HT1080 (cell line): ENCODE data around the gene SH3D21. TPM values are rescaled to one million over a fixed set of nuclear protein-coding genes. Genes with fewer than 3 reads are reported as not detected.
A peak's percentile ranks its signal among the peaks of the same experiment; 100 is the strongest.

Source experiments
- DNase-seq: peaks from one replicate; pipeline ENCODE4 v3.0.0-alpha.2; 2015; ENCODE audit warnings: low read depth
- total RNA-seq: library from RNA; depleted of rRNA; stranded (reverse); fragments of >200 nt; shearing (Covaris generic); gene quantifications from 2 replicates; pipeline ENCODE4 v1.2.3, GENCODE V29; 2014

SH3D21 gene
- total RNA-seq, 1 experiment from 2014 or later, result 0.88 TPM

DNA sequence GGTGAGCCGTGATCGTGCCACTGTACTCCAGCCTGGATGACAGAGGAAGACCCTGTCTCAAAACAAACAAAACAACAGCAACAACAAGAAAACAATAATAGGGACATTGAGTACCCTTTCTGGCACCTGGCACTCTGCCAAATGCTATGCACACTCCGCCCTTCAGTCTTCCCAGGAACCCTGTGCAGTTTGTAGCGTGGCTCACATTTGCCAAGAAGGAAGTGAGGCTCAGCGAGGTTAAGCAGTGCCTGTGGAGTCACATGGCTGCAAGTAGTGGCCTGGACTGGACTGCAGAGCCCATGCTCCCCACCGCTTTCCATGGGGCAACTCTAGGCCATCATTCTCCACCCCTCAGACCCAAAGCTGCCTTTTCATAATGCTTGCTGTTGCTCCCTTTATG lies 22.5 kb downstream of the SH3D21 start:
- no peak for DNase-seq

DNA sequence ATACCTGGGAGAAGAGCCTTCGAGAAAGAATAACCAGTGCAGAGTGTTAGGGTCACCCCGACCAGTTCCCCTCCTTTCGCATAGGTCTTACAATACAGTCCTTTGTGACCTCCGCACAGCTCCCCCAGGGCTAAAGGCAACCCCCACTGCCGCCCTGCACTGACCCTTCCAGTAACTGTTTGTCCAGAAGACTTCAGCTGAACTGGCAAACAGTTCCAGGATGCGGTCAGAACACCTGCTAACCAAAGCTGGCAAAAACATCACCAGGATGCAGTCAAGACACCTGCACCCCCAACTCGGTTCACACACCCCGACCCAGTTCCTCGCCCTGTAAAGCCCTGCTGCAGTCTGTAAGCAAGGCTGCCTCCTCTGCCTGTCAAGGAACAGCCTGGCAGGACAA lies 23.6 kb downstream of the SH3D21 start:
- DNase-seq, result no peak

DNA sequence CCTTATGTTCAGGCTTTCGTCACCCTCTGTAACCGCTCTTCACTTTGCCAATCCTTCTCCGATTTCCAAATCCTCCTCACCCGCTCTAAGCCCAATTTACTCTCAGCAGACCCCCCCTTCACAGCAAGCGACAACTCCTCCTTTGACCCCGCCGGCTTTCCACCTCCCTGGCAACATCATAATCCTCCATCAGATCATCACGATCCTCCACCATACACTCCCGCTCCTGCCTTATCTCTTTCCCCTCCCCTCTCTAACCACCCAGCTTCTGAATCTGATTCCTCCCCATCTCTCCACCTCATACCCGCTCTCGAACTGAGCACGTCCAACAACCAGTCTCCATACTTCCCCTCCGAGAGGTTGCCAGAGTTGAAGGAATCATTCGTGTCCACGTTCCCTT lies 24.8 kb downstream of the SH3D21 start:
- no peak for DNase-seq

DNA sequence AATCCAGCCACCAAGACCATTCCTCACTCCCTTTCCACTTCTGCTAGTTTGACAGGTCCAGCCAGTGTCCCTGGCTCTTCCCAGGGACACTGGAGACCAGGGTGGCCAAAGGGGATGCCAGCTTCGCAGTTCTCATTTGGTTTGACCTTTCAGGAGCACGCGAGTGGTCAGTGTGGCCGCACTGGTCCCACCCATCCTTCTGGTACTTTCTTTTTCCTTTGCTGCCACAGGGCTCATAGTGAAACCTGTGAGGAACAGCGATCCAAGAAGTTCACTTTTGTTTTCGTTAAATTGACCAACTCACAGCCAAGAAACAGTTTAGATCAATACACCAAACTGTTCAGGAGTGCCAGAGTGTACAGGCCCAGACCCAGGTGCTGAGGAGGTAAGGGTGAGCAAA lies 31.7 kb downstream of the SH3D21 start:
- no peak for DNase-seq

DNA sequence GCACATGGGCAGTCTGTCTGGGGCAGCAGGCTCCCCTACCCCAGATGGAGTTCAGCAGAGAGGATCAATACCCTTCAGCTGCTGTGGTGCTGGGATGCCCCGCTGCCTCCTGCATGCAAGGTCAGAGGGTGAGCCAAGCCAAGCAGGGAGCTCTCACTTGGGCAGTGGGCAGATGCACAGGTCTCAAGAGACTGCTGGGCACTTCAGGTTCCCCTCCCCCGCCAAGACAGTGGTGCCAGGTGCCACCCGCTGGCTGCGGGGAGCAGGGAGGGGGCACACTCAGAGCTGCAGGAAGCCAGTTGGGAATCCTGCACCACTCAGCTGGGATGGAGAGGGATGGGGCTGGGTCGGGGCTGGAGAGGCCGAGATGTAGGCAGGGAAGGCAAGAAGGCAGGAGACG lies 33.0 kb downstream of the SH3D21 start:
- no peak for DNase-seq

DNA sequence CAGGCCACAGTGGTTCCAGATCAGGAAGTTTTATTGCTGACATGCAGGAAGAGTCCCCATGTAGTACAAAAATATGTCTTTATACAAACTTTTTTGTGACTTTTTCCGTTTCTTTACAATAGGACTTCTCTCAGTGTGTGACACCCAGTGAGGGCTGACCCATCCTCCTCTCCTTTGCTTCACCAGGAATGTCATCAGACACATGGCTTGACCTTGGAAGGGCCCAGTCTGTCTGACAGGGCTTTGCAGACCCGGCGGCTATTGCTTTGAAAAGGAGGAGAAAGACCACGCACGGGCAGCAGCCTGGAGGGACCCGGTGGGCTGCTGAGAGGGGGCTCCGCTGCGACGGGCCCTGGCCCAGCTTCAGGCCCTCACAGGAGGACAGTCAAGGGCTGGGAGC lies 33.4 kb downstream of the SH3D21 start:
- no peak for DNase-seq

DNA sequence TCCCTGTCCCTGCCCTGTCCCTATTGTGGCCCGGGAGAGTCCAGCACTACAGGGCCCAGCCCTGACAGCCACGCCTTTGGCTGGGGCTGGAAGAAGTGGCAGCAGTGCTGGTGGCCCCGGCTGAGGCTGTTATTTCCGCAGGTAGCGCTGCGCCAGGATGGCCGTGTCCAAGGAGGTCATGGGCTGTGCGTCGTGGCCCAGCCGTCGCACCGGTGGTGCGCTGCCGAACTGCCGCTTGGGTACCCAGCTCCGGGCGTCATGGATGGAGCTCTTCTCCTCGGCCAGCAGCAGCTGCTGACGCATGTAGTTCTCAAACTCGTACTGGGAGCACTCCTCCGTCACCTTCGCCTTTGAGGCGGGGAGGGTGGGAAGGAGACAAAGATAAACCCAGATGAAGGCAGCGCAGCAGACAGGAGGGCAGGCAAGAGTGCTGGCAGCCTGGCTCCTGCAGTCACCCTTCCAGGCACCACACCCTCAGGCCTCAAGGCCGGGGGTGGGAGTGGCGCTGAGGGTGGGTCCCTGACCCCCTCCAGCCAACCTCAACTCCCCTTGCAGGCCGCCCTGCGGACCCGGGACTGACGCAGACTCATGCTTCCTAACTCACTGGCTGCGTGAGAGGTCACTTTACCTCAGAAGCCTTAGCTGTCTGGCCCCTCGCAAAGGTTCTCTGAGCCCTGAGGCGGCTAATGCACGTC lies 35.6 kb downstream of the SH3D21 start:
- DNase-seq, result no peak

DNA sequence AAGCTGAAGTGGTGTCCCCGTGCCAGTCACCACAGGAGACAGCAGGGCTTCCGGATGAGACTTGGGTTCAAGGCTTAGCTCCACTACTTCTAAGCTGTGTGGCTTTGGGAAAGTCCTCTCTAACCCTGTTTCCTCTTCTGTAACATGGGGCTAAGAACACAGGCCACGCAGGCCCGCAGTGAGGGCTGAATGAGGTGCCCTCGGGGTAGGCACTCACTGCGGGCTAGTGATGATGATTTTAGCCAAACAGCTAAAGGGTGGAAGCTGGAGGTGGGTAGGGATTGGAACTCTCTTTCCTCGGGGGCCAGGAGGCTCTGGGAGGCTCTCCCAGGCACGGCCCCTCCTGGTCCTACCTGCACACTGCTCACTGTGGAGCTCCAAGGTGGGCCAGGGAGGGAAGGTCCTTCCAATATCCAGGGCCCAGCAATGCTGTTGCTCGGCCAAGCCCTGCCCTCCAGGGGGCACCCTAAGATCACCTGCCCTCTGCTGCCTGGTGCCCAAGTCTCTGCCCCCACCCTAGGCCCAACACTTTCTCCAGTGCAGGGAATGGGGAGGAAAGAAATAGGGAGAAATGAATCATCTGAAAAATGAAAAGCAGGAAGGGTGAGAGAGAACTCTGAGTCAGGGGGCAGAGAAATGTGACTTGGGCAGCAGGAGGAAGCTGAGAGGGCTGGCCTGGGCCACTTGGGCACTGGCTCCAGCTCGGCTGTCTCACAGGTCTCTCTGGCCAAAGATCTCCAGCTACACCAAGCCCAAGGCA lies 36.4 kb downstream of the SH3D21 start:
- peak; percentile 96 for DNase-seq

DNA sequence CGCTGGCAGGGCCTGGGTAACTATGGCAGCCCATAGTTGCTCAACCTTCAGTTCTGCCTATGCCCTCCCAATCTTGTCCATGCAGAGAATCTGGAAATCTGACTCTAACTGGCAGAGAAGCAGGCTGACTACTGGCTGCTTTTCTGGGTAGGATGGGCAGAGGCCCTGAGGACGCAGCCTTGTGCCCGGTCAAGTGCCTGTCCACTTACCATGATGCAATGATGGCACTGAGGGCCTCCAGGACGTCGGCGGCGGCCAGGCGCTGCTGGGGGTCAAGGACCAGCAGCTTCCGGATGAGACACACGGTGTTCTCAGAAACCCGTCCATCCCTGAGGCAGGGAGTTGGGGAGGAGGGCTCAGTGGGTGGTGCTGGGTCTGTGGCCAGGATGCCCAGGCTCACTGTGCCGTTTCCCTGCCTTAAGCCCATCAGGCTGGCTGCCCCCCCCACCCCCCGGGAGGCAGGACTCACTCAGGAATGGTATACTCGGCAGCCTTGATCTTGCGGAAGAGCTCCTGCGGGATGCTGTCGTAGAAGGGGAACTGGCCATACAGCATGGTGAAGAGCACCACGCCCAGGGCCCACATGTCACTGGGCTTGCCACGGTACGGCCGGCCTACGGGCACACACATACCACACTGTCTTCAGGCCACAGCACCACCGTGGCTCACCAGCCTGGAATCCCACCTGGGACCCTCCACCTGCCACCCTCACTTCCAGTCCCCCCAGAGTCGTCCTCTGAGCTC lies 37.7 kb downstream of the SH3D21 start:
- no peak for DNase-seq

DNA sequence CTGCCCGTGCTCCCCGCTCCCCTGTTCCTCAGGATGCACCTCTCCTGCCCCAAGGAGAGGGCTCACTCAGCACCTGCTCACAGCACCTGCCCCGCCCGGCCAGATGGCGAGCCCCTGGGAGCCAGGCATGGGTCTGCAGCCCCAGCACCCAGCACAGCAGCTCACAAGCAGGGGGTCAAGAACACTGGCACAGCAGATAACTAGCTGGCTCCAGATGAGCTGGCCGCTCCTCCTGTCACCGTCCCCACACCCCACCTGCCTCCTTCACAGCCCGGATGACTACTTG lies 38.2 kb downstream of the SH3D21 start:
- no peak for DNase-seq

DNA sequence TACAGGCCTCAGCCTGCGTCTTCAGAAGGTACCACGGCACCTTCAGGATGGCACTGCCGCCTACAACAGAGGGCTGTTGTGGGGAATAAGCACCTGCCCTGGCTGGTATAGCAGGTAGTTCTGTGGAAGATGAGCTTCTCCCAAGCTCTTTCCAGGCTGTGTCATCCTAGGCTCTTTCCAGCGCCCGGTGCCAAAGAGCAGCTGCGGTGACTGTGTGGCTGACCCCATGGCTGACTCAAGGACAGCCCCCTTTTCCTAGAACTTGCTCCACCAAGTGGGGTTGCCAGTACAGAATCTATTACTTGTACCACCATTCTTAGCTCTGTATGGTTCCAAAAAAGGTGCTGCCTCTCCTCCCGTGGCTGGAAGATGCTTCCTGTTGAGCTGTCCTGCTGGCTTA lies 39.2 kb downstream of the SH3D21 start:
- no peak for DNase-seq

DNA sequence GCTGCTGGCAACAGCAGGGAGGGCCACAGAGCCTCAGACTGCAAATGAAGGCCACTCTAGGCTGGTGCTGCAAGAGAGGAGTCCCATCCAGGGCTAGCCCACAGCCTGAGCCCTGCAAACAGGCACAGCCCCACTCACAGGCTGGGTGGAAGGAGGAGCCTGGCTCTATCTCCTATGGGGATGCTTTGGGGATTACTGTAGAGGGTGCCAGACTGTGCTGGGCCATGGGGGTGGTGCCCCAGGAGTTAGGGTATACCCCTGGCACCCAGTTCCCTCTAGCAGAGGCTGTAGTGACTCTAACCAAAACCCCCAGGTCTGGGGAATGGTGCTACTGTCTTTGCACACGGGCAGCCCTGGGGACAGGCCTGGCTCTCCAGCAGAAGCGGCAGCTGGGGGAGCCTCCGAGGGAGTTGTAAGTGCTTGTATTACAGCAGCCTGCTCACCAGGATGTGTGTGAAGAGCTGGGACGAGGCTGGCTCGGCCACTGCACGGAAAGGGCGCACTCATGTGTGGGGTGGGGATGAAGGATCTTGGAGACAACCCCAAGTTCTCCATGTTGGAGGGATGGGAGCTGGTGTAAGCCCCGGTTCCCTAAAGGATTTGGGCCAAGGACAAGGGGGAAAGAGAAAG lies 40.7 kb downstream of the SH3D21 start:
- DNase-seq, result no peak

DNA sequence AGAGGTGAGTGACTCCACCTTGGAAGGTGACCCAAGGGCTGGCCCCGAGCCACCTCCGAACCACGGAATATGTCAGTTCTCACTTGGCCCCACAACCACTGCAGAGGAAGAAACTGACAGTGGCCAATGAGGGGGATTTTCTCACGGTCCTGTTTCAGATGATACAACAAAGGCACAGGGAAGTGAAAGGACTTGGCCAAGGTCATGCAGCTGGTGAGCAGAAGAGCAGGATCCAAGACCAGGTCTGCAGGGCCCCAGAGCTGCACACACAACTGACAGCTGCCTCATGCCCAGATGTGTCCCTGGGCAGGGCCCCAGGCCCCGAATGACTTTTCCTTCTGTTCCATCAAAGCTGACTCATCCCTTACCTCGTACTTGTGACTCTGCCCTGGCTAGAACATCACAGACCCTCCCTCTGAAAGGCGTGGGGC lies 43.1 kb downstream of the SH3D21 start:
- peak; percentile 85 for DNase-seq

DNA sequence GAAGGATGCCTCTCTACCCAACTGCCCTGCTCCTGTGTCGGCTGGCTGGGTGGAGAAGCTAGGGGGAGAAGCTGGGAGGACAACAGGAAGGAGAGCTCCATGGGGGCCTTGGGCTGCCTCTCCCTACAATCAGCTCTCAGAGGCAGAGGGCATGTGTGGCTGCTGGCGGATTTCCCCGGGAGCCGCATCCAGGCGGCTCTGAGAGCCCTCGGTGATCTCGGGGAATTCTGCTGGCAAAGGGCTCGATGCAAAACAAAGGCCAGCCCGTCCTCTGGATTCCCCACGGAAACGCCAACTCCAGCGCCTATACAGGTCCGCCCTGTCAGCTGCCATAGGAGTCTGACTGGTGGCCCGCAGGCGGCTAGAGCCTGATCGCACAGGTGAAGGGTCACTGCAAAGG lies 43.7 kb downstream of the SH3D21 start:
- peak; percentile 29 for DNase-seq

DNA sequence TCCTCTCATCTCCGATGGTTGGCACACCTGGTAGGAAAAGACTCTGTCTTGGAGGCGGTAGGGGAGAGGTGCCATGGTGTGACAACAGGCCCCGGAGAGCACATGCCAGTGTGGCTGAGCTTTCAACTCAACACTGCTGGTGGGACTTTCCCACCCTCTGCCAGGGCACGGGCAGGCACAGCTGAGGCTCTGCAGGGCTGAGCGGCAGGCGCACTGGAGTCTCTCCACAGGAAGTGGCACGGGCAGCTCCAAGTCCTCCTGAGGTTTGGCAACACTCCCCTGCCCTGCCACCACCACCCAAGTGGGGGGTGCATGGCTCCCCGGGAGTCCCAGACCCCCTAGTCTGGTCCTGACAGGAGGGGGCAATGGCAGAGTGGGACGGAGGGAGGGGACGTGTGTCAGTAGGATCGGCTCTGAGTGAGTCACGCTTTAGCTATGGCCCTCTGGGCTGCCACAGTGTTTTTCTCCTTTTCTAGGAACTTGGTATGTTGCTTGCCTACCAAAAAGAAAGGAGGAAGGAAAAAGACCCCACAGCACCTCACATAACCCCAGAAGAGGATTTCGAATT lies 44.6 kb downstream of the SH3D21 start:
- DNase-seq, result peak; percentile 93

DNA sequence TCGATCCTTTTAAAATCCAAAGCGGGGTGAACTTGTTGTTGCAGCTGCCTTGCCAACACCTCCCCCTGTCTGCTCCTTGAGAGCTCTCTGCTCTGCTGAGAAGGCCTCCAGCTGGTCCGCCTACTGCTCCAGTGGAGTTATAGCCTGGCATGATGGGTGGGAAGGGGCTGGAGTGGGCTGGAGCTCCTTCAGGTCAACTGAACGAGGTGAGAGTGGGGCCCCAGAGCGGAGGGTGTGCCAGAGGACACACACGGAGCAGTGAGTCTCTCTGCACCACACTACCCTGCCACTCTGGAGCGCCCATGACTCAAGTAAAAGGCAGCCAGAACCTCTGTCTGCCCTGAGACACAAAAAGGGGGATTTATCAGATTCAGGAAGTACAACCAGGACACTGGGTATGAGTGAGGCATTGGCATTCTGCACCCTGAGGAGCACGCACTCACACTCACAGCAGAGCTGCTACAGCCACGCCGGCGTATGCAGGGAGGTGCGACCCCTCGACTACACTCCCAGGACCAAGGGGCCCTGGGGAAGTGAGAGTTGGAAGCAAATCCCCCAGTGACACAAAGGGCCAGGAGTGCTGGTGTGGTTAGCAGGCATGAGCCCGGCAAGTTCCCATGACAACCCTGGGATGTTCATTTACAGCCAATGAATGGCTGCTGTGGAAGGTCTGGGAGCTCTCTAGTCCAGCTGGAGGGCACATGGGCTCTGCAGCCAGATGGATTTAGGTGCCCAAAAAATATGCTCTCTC lies 45.2 kb downstream of the SH3D21 start:
- peak; percentile 97 for DNase-seq

DNA sequence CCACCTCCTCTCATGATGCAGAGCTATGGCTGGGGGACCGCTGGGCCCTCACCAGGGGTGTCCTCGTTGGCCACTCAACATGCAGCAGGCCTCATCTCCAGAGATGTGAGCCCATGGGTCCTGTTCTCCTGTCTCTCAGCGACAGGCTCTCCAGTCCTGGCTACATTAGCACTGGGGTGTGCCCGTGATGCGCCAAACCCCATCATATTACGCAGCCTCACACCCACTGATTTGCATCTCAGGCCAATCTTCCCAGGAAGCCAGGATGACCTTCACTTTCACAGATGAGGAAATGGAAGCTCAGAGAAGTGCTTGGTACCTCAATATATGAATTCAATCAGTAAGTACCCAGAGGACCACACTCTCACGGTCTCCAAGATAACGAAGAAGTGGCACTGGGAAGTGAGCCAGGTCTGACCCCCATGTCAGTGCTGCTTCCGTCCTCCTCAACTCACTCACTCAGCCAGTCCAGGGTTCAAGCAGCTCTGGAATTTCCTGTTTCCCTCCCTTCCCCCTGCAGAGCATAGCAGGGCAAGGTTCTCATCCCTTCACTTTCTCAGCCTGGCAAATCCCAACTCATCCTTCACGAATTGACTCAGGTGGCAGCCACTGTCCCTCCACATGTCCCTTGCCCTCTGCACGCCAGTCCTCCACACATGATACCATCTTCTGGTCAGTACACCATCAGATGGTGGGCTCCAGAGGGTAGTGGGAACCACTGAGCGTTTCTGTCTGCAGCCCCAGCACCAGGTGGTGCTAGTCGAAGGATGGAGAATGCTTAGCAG lies 46.1 kb downstream of the SH3D21 start:
- DNase-seq, result peak; percentile 94

DNA sequence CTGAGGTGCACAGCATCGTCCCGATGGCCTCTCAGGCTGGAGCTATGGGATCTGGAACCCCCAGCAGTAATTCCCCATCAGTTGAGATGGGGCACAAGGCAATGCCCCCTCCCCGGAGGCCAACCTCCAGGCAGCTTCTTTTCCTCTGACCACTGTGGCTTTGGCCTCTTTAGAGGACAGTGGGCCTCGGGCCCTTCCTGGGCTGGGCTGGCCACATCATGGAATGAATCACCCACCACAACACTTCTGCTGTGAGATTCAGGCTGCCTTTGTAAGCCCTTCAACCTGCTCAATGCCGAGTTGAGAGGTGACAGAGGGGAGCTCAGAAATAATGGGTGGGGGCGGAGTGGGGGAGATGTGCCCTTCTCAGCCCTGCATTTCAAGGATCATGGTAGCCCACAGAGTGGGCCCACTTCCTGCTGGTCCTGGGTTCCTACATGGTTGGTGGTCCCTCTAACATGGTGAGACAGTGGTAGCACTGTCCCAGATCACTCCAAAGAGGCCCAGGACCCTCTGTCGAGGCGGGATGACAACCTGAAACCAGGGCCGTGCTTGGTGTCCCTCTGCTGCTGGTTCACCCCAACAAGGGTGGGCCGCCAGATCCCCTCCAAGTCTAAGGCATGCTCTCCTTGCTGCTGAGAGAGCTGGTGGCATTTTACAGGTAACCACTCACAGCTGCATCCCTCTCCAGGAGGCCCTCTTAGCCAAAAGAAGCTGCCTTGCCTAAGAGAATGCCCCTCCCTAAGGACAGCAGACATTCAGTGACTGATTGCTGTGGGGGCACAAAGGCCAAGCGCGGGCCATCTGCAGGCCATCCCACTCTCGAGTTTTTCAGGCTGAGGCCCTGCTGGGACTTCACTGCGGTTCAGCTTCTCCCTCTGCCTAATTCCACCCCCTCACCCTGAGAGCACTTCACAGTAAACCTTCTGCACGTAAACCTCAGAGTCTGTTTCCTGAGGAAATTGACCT lies 47.0 kb downstream of the SH3D21 start:
- peak; percentile 88 for DNase-seq

DNA sequence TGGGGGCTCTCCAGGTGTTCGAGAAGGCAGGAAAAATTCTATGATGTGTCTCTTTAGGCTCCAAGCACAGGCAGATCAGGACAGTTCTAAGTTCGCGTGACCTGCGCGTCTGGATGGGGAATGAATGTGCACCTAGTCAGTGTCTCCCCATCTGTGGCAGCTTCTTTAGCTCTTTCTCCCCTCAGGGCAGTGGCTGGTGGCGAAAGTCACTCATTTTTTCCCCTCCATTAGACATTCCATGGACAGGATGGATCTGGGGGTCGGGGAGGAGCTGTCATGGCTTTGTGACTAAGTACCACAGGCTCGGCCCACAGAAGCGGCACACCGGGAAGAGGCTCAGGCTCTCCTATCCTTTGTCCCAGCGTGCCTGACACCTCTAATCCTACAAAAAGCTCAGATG lies 48.3 kb downstream of the SH3D21 start:
- no peak for DNase-seq
